Nephron progenitor cell (in vitro differentiated cells): Measurements from ENCODE around the gene SYCP3.

Source experiments
- DNase-seq: peaks from one replicate; pipeline ENCODE4 v3.0.0; 2021
- H3K27ac Mint-ChIP-seq: 2 replicates; pipeline ENCODE4 v1.8.0; 2021; ENCODE audit warnings: mild to moderate bottlenecking, moderate library complexity, mixed read lengths
- H3K27me3 Mint-ChIP-seq: 2 replicates; pipeline ENCODE4 v1.8.0; 2021; ENCODE audit warnings: mild to moderate bottlenecking, low read depth, mixed read lengths; ENCODE audit not compliant: poor library complexity
- H3K36me3 Mint-ChIP-seq: 2 replicates; pipeline ENCODE4 v1.8.0; 2021; ENCODE audit warnings: low read depth, mixed read lengths
- H3K4me1 Mint-ChIP-seq: 2 replicates; pipeline ENCODE4 v1.8.0; 2021; ENCODE audit warnings: mixed read lengths
- H3K4me3 Mint-ChIP-seq: 2 replicates; pipeline ENCODE4 v1.8.0; 2021; ENCODE audit warnings: mild to moderate bottlenecking, moderate library complexity, mixed read lengths
- H3K9me3 Mint-ChIP-seq: 2 replicates; pipeline ENCODE4 v1.8.0; 2021; ENCODE audit warnings: mild to moderate bottlenecking, moderate library complexity, mixed read lengths
- CTCF ChIP-seq: fragments of 200-600 bp; sonication (generic); IDR thresholded peaks from 2 replicates; pipeline ENCODE4 v1.5.0; 2021; ENCODE audit warnings: antibody characterized with exemption

Gene SYCP3

DNA sequence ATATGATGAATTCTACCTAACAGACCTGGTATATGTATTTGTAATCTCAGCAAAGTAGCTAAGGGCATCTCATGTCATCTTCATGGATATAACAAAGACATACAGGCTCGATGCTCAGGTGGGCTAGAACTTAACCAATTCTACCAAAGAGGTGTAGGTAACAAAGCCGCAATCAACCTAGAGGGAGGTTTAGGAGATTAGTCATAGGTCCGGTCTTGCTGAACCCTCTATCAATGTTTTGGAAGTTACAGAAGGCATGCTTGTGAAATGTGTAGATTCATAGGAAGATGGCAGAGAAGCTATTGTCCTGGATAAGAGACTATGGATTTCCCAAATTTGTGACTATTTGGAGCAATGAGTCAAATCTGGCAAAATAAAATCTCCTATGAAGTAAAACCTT is 42.6 kb upstream of the SYCP3 start:
- no peak for DNase-seq
- TF ChIP-seq CTCF: no peak
- Mint-ChIP-seq H3K27me3 (no peaks in the 10 kb centered on the region), H3K36me3 (peaks cover 1% of the 10 kb centered on the region), H3K4me1 (peaks cover 12% of the 10 kb centered on the region), H3K4me3 (no peak overlapping the region), H3K27ac (no peak overlapping the region), H3K9me3 (no peaks in the 10 kb centered on the region)

DNA sequence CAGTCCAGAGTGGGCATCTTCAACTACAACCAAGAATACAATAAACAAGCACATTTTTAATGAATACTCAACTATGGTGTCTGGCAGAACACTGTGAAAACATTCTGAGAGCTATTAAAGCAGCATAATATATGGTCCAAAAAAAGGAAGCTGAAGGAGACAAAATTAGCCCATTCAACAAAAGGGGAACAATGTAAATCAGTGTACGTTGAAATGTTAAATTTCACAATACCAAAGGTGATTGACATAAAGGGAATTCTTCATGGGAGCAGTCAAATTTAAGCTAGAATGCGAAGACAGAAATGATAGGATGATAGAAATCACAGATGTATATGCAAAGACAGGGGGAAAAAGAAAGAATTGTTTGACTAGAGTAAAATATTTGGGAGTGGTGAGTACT is 41.3 kb upstream of the SYCP3 start:
- H3K9me3 Mint-ChIP-seq: no peaks in the 10 kb centered on the region
- H3K4me1 Mint-ChIP-seq: peaks cover 12% of the 10 kb centered on the region
- TF ChIP-seq CTCF: no peak
- no peak for DNase-seq
- H3K4me3 Mint-ChIP-seq: no peak overlapping the region
- no peaks in the 10 kb centered on the region for H3K36me3 Mint-ChIP-seq
- no peak overlapping the region for H3K27ac Mint-ChIP-seq
- no peaks in the 10 kb centered on the region for H3K27me3 Mint-ChIP-seq

DNA sequence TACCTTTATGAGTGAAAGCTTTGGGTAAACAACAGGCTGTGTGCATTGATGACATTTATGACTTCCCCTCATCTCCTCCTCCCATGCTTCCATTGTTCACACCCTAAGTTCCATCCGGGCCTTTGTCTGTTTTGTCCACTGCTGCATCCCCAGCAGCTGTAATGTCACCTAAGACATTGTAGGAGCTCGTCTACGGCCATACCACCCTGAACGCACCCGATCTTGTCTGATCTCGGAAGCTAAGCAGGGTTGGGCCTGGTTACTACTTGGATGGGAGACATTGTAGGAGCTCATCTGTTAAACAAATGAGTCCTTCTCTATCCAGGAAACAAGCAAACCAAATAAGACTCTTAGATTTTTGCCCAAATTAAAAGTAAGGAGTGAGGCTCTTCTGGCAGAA is 40.4 kb upstream of the SYCP3 start:
- peaks cover 12% of the 10 kb centered on the region for H3K4me1 Mint-ChIP-seq
- H3K9me3 Mint-ChIP-seq: no peaks in the 10 kb centered on the region
- no peak overlapping the region for H3K4me3 Mint-ChIP-seq
- H3K27me3 Mint-ChIP-seq: no peaks in the 10 kb centered on the region
- no peak for DNase-seq
- no peaks in the 10 kb centered on the region for H3K36me3 Mint-ChIP-seq
- no peak for TF ChIP-seq CTCF
- H3K27ac Mint-ChIP-seq: no peak overlapping the region

DNA sequence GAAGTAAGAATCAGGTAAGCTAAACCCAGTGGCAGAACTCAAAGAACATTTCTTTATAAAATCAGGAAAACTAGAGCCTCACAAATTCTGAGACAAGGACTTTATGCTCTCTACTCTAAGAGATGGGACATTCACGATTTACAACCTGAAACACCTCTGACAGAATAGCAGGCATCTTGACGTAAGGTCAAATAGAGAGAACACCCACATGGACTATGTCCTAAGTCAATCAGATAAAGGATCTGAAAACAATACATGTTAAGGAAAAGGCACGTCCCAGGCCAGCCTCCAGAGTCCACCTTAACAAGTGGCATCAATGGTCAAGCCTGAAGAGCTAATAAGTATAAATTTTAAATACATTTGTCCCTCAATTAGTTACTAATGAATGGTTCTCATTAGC is 39.9 kb upstream of the SYCP3 start:
- Mint-ChIP-seq H3K27ac (no peak overlapping the region), H3K27me3 (no peaks in the 10 kb centered on the region), H3K4me3 (no peak overlapping the region), H3K36me3 (no peaks in the 10 kb centered on the region), H3K9me3 (no peaks in the 10 kb centered on the region), H3K4me1 (peaks cover 12% of the 10 kb centered on the region)
- no peak for TF ChIP-seq CTCF
- DNase-seq: no peak

- H3K36me3 Mint-ChIP-seq: no peaks in the 10 kb centered on the region
- no peak for TF ChIP-seq CTCF
- H3K4me3 Mint-ChIP-seq: no peak overlapping the region
- H3K27ac Mint-ChIP-seq: no peak overlapping the region
- H3K9me3 Mint-ChIP-seq: no peaks in the 10 kb centered on the region
- H3K4me1 Mint-ChIP-seq: peaks cover 7% of the 10 kb centered on the region
- no peaks in the 10 kb centered on the region for H3K27me3 Mint-ChIP-seq
- no peak for DNase-seq
These were observed 38.7 kb upstream of the SYCP3 start for GRCh38 chr12:101777978-101778377.

DNA sequence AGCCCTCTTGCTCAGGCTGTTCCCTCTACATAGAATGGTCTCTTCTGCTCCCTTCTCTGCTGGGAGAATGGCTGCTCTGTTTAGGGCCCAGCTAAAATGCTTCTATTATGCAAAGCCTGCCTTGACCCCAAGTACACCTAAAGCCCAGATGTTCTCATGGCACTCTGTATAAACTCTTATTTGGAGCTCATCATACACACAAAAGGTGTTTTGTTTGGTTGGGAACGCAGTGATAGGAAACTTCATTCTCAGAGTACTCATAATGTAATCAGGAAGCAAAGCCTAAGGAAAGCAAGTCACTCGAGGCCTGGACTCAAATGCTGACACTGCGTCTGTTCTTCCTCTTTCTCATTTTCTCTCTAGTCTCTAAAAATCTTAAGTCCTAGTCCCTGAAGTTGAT is 38.2 kb upstream of the SYCP3 start:
- no peak for DNase-seq
- TF ChIP-seq CTCF: no peak
- Mint-ChIP-seq H3K9me3 (no peaks in the 10 kb centered on the region), H3K27me3 (no peaks in the 10 kb centered on the region), H3K4me1 (peaks cover 2% of the 10 kb centered on the region), H3K27ac (no peak overlapping the region), H3K36me3 (no peaks in the 10 kb centered on the region), H3K4me3 (no peak overlapping the region)
